ENCODE measurements around the gene SPTSSA.

- TF ChIP-seq POLR2AphosphoS5 (IDR thresholded peaks at IDR 0.05; ENCODE audit: low read depth, low read length) (no peak), SIN3A (IDR thresholded peaks at IDR 0.05; ENCODE audit: borderline replicate concordance, insufficient read depth, low read length) (no peak)
Observed at GRCh38 chr14:34398024-34398423, 64.0 kb downstream of the SPTSSA start.

Data from PFSK-1 (cell line).